IMR-90 (cell line): Measurements from ENCODE around the gene SMCO4. TPM values are rescaled to one million over a fixed set of nuclear protein-coding genes. Genes with fewer than 3 reads are reported as not detected.

Experiments
- ATAC-seq: fragments of 200-7000 bp; cut with Tn5 transposase; 2 replicates; pipeline ENCODE4 v1.9.1; 2020; ENCODE audit warnings: low read depth, mild to moderate bottlenecking, moderate library complexity
- BruUV-seq: library from RNA; stranded (reverse); fragments of 400-500 nt; replicated peaks from 2 replicates; lab custom pipeline; 2021; lab: Mats Ljungman, UMichigan
- CTCF ChIA-PET: fragments of 300-600 bp; formaldehyde crosslinking; extraction: SDS; loops from one replicate; lab custom pipeline; 2021; ENCODE audit warnings: antibody characterized with exemption; lab: Yijun Ruan, JAX
- POLR2A ChIA-PET: fragments of 300-600 bp; sonication (Branson Sonifier 250); formaldehyde crosslinking; loops from one replicate; lab custom pipeline; 2022; ENCODE audit warnings: antibody characterized with exemption; ENCODE audit not compliant: unreplicated experiment; lab: Charles Lee
- DNase-seq: peaks from one replicate; pipeline ENCODE4 v3.0.0; 2013
- H2AFZ ChIP-seq: replicated peaks from 2 replicates; pipeline ENCODE3; 2013; ENCODE audit warnings: low read length, mild to moderate bottlenecking; ENCODE audit not compliant: poor library complexity
- H2AK5ac ChIP-seq: 2 replicates; pipeline ENCODE4 v1.6.1; 2013; ENCODE audit warnings: low read depth, low read length, inconsistent platforms
- H2AK9ac ChIP-seq: replicated peaks from 2 replicates; pipeline ENCODE3; 2013; ENCODE audit warnings: mild to moderate bottlenecking, low read depth, low read length, moderate library complexity; ENCODE audit not compliant: poor library complexity
- H2BK120ac ChIP-seq: 2 replicates; pipeline ENCODE4 v1.6.1; 2013; ENCODE audit warnings: low read depth, low read length, inconsistent platforms
- H2BK15ac ChIP-seq: 3 replicates; pipeline ENCODE4 v1.6.1; 2013; ENCODE audit warnings: low read depth, low read length, inconsistent platforms
- H2BK20ac ChIP-seq: 2 replicates; pipeline ENCODE4 v1.6.1; 2013; ENCODE audit warnings: low read depth, mild to moderate bottlenecking, inconsistent platforms, low read length, moderate library complexity
- H2BK5ac ChIP-seq: 2 replicates; pipeline ENCODE4 v1.6.1; 2013; ENCODE audit warnings: mild to moderate bottlenecking, low read depth, low read length, inconsistent platforms; ENCODE audit not compliant: poor library complexity, severe bottlenecking
- H3K14ac ChIP-seq: replicated peaks from 2 replicates; pipeline ENCODE4 v1.6.1; 2013; ENCODE audit warnings: low read depth, low read length, inconsistent platforms
- H3K18ac ChIP-seq: 2 replicates; pipeline ENCODE4 v1.6.1; 2013; ENCODE audit warnings: low read depth, low read length, control low read depth
- H3K23ac ChIP-seq: 2 replicates; pipeline ENCODE4 v1.6.1; 2013; ENCODE audit warnings: low read depth, low read length, inconsistent platforms
- H3K27ac ChIP-seq: 2 replicates; pipeline ENCODE4 v1.5.1; 2013; ENCODE audit warnings: mild to moderate bottlenecking, control low read depth, low read length; ENCODE audit not compliant: insufficient read depth
- H3K27me3 ChIP-seq: 2 replicates; pipeline ENCODE4 v1.6.1; 2013; ENCODE audit warnings: low read length; ENCODE audit not compliant: control insufficient read depth, insufficient read depth
- H3K36me3 ChIP-seq: 2 replicates; pipeline ENCODE4 v1.6.1; 2013; ENCODE audit warnings: low read length, mixed read lengths; ENCODE audit not compliant: control insufficient read depth, insufficient read depth
- H3K4ac ChIP-seq: 2 replicates; pipeline ENCODE4 v1.6.1; 2013; ENCODE audit warnings: low read depth, low read length, inconsistent platforms
- H3K4me1 ChIP-seq: 2 replicates; pipeline ENCODE4 v1.6.1; 2013; ENCODE audit warnings: low read length, mixed read lengths; ENCODE audit not compliant: control insufficient read depth, insufficient read depth
- H3K4me2 ChIP-seq: 2 replicates; pipeline ENCODE4 v1.6.1; 2013; ENCODE audit warnings: low read depth, mild to moderate bottlenecking, control low read depth, low read length, moderate library complexity
- H3K4me3 ChIP-seq: 2 replicates; pipeline ENCODE4 v1.5.1; 2013; ENCODE audit warnings: low read depth, mild to moderate bottlenecking, control low read depth, low read length, moderate library complexity; ENCODE audit not compliant: insufficient read depth
- H3K56ac ChIP-seq: 2 replicates; pipeline ENCODE4 v1.6.1; 2013; ENCODE audit warnings: low read length, inconsistent platforms; ENCODE audit not compliant: insufficient read depth; ENCODE audit errors: extremely low read depth
- H3K79me1 ChIP-seq, 2 experiments: 2 replicates each; pipeline ENCODE4 v1.6.1; 2013; ENCODE audit warnings: low read length in 2 of 2, inconsistent platforms in 1 of 2, low read depth in 1 of 2
- H3K9ac ChIP-seq: 2 replicates; pipeline ENCODE4 v1.6.1; 2013; ENCODE audit warnings: low read depth, low read length, control low read depth
- H3K9me1 ChIP-seq: 2 replicates; pipeline ENCODE4 v1.6.1; 2013; ENCODE audit warnings: low read length, inconsistent platforms; ENCODE audit not compliant: insufficient read depth
- H3K9me3 ChIP-seq: 2 replicates; pipeline ENCODE4 v1.6.1; 2013; ENCODE audit warnings: low read length; ENCODE audit not compliant: control insufficient read depth, insufficient read depth
- H4K20me1 ChIP-seq: 2 replicates; pipeline ENCODE4 v1.6.1; 2013; ENCODE audit warnings: low read length, inconsistent platforms; ENCODE audit not compliant: insufficient read depth
- H4K5ac ChIP-seq: 2 replicates; pipeline ENCODE4 v1.6.1; 2013; ENCODE audit warnings: mild to moderate bottlenecking, low read depth, low read length, control low read depth
- H4K8ac ChIP-seq, 2 experiments: 2 replicates each; pipeline ENCODE4 v1.6.1; 2013; ENCODE audit warnings: low read depth in 2 of 2, low read length in 2 of 2, control low read depth in 1 of 2, inconsistent platforms in 1 of 2
- H4K91ac ChIP-seq: 2 replicates; pipeline ENCODE4 v1.6.1; 2013; ENCODE audit warnings: low read depth, low read length, inconsistent platforms; ENCODE audit not compliant: insufficient read depth
- BHLHE40 ChIP-seq: fragments of 150-350 bp; IDR thresholded peaks from 2 replicates; pipeline ENCODE4 v1.6.1; 2016; ENCODE audit warnings: mild to moderate bottlenecking, low read depth, low read length
- CEBPB ChIP-seq: IDR thresholded peaks from 2 replicates; pipeline ENCODE4 v1.6.1; 2012; ENCODE audit warnings: low read depth, low read length, improper control_type of control experiment
- FOS ChIP-seq: fragments of 150-350 bp; IDR thresholded peaks from 2 replicates; pipeline ENCODE4 v1.6.1; 2016; ENCODE audit warnings: low read depth, low read length
- MAFK ChIP-seq: IDR thresholded peaks from 2 replicates; pipeline ENCODE4 v1.6.1; 2012; ENCODE audit warnings: low read depth, low read length, improper control_type of control experiment
- MAZ ChIP-seq: IDR thresholded peaks from 2 replicates; pipeline ENCODE4 v1.6.1; 2012; ENCODE audit warnings: low read depth, mild to moderate bottlenecking, low read length, improper control_type of control experiment, moderate library complexity, borderline replicate concordance
- MXI1 ChIP-seq: IDR thresholded peaks from 2 replicates; pipeline ENCODE4 v1.6.1; 2012; ENCODE audit warnings: low read depth, mild to moderate bottlenecking, low read length, moderate library complexity, borderline replicate concordance
- NFE2L2 ChIP-seq: fragments of 150-350 bp; IDR thresholded peaks from 2 replicates; pipeline ENCODE4 v1.6.1; 2016; ENCODE audit warnings: low read depth, mild to moderate bottlenecking, low read length
- POLR2A ChIP-seq: IDR thresholded peaks from 2 replicates; pipeline ENCODE4 v1.6.1; 2012; ENCODE audit warnings: mild to moderate bottlenecking, low read depth, low read length
- RCOR1 ChIP-seq: IDR thresholded peaks from 2 replicates; pipeline ENCODE4 v1.6.1; 2012; ENCODE audit warnings: mild to moderate bottlenecking, low read length, improper control_type of control experiment; ENCODE audit not compliant: insufficient replicate concordance
- RFX5 ChIP-seq: IDR thresholded peaks from 2 replicates; pipeline ENCODE4 v1.8.0; 2012; ENCODE audit warnings: low read depth, mild to moderate bottlenecking, low read length, moderate library complexity
- SMC3 ChIP-seq: fragments of 150-350 bp; IDR thresholded peaks from 2 replicates; pipeline ENCODE4 v1.6.1; 2016; ENCODE audit warnings: low read depth, mild to moderate bottlenecking, antibody characterized with exemption, low read length, moderate library complexity
- WGBS, 2 experiments: methylation state at CpG; one replicate each; pipeline versions ENCODE4 v1.1.5 to v1.1.7; 2013; ENCODE audit warnings: missing lambda C conversion rate in 2 of 2; ENCODE audit not compliant: insufficient read length in 1 of 2; ENCODE audit errors: extremely low coverage in 2 of 2; 5-methylcytosine and 5-hydroxymethylcytosine counted together
- dilution Hi-C: fragments of 300-500 bp; cut with HindIII; formaldehyde crosslinking; loops from one replicate; pipeline ENCODE4 v1.14.3; 2018; ENCODE audit warnings: low sequenced_read_pairs; ENCODE audit not compliant: unreplicated experiment
- in situ Hi-C: fragments of 300-500 bp; cut with MboI; formaldehyde crosslinking; loops from 3 replicates; pipeline ENCODE4 v1.14.3; 2019; ENCODE audit warnings: low sequenced_read_pairs, inconsistent platforms, mixed read lengths
- intact Hi-C: fragments of 100-400 bp; cut with micrococcal nuclease; formaldehyde crosslinking; loops from 2 replicates; pipeline ENCODE4 v1.10.0; 2022
- polyA plus RNA-seq, 3 experiments: library from polyadenylated mRNA; depleted of rRNA; stranded (reverse); fragments of >200 nt; gene quantifications; 2 replicates each; pipeline ENCODE4 v1.2.3, GENCODE V29; 2012; ENCODE audit warnings: low replicate concordance in 1 of 3
- total RNA-seq: library from RNA; depleted of rRNA; stranded (reverse); fragments of >200 nt; gene quantifications from 2 replicates; pipeline ENCODE4 v1.2.3, GENCODE V29; 2012
- TF ChIP-seq, protein P1 (sequence below): conservative IDR thresholded peaks from 2 replicates; pipeline ENCODE4 v1.5.1; 2012; ENCODE audit warnings: mild to moderate bottlenecking, low read depth, low read length, improper control_type of control experiment
- TF ChIP-seq, protein P2 (sequence below): fragments of 150-350 bp; IDR thresholded peaks from 2 replicates; pipeline ENCODE4 v1.6.1; 2016; ENCODE audit warnings: low read depth, mild to moderate bottlenecking, low read length, moderate library complexity, borderline replicate concordance
- TF ChIP-seq, protein P3 (sequence below): fragments of 150-350 bp; IDR thresholded peaks from 2 replicates; pipeline ENCODE4 v1.6.1; 2017; ENCODE audit warnings: mild to moderate bottlenecking, antibody characterized with exemption, low read length, low read depth

Gene SMCO4
- total and polyA plus RNA-seq, 2 of the 4 experiments (the other 2 are of a cell fraction) = 2.2 to 17.7 TPM

DNA sequence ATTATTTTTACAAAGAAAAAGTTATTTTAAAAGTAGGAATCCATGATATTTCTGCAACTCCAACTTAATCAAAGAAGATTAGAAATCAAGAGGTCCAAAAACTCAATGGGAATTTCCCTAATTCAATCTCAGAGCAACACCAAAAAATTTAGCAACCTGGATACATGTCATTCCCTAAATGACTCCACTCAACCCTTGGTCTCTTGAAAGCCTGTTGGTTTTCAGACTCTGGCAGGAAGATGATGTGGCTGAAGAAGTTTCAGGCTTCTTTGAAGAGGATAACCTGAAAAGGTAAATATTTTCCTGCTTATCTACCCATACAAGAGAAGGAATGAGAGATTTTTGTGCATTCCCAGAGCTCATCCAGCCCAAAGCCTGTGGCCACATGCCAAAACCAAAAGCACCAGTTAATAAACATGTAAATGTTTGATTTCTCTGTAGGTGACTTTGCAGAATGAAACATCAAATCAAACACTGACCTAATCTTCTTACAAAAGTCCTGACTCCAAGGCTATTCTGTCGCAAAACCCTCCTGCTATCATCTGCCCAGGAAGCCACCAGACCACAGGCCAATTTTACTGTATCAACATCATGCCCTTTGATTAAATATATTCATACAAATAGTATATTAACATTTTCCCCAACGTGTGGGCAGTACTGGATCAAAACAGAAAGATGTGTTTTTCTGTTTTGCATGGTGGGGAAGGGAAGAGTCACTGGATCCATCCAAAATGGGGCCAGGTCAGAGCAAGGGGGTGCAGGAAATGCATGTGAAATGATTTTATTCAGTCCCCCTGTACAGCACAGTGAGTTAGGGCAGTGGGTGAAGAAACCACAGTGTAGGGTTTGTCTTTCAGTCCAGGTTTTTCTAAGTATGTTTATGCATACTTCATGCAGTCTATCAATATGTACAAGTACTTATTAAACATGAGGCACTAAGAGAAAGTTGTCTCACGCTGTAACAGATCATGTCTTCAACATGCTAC, 38.8 kb downstream of the SMCO4 start:
- H4K91ac ChIP-seq = no peak overlapping the region
- no peaks in the 10 kb centered on the region for H3K9me3 ChIP-seq
- WGBS, 2 experiments = no CpG with 5 or more reads among the region's 3 CpGs
- 0 out of 2 replicates have a peak, but pooled peaks cover 2% of the 10 kb centered on the region for H3K9me1 ChIP-seq
- H3K56ac ChIP-seq = no peak overlapping the region
- no peak overlapping the region for H2AK9ac ChIP-seq
- dilution Hi-C loops = no loop called here
- ChIA-PET CTCF (interaction anchor here (0.5 to 0.6 kb wide), 2 partner anchors 33 to 36 kb away, joined by 3 to 4 read pairs; no protein-coding TSS in a partner anchor), POLR2A (no interaction called here)
- no peak overlapping the region for H3K9ac ChIP-seq
- no peak overlapping the region for H2BK15ac ChIP-seq
- no peak overlapping the region for H3K23ac ChIP-seq
- in situ Hi-C loops = no loop called here
- no peaks in the 10 kb centered on the region for H3K4me1 ChIP-seq
- ATAC-seq (no peak; the same call in 1 of the 2 replicates), DNase-seq (no peak)
- no peak overlapping the region for H4K8ac ChIP-seq
- no peak overlapping the region for H2BK20ac ChIP-seq
- no peak overlapping the region for H3K4ac ChIP-seq
- no peak overlapping the region for H3K4me2 ChIP-seq
- no peaks in the 10 kb centered on the region for H3K79me1 ChIP-seq
- no peak overlapping the region for H4K5ac ChIP-seq
- 0 out of 2 replicates have a peak, but pooled peaks cover 1% of the 10 kb centered on the region for H3K36me3 ChIP-seq
- no peak overlapping the region for H2AK5ac ChIP-seq
- H3K14ac ChIP-seq = no peak overlapping the region
- H2AFZ ChIP-seq = no peak overlapping the region
- BruUV-seq = no TSS peak
- H2BK120ac ChIP-seq = no peak overlapping the region
- H3K4me3 ChIP-seq = no peak overlapping the region
- no peaks in the 10 kb centered on the region for H4K20me1 ChIP-seq
- no peaks in the 10 kb centered on the region for H3K27me3 ChIP-seq
- intact Hi-C loops = no loop called here
- no peak overlapping the region for H3K27ac ChIP-seq
- no peak overlapping the region for H3K18ac ChIP-seq
- H2BK5ac ChIP-seq = no peak overlapping the region
- TF ChIP-seq NFE2L2 (no peak), CEBPB (no peak), FOS (no peak), RCOR1 (no peak), MAZ (no peak), RFX5 (no peak), MAFK (no peak), MXI1 (no peak), POLR2A (no peak), SMC3 (no peak), BHLHE40 (no peak)
- TF ChIP-seq, protein P1, sequence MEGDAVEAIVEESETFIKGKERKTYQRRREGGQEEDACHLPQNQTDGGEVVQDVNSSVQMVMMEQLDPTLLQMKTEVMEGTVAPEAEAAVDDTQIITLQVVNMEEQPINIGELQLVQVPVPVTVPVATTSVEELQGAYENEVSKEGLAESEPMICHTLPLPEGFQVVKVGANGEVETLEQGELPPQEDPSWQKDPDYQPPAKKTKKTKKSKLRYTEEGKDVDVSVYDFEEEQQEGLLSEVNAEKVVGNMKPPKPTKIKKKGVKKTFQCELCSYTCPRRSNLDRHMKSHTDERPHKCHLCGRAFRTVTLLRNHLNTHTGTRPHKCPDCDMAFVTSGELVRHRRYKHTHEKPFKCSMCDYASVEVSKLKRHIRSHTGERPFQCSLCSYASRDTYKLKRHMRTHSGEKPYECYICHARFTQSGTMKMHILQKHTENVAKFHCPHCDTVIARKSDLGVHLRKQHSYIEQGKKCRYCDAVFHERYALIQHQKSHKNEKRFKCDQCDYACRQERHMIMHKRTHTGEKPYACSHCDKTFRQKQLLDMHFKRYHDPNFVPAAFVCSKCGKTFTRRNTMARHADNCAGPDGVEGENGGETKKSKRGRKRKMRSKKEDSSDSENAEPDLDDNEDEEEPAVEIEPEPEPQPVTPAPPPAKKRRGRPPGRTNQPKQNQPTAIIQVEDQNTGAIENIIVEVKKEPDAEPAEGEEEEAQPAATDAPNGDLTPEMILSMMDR = no peak
- TF ChIP-seq, protein P2, sequence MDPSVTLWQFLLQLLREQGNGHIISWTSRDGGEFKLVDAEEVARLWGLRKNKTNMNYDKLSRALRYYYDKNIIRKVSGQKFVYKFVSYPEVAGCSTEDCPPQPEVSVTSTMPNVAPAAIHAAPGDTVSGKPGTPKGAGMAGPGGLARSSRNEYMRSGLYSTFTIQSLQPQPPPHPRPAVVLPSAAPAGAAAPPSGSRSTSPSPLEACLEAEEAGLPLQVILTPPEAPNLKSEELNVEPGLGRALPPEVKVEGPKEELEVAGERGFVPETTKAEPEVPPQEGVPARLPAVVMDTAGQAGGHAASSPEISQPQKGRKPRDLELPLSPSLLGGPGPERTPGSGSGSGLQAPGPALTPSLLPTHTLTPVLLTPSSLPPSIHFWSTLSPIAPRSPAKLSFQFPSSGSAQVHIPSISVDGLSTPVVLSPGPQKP = no peak
- TF ChIP-seq, protein P3, sequence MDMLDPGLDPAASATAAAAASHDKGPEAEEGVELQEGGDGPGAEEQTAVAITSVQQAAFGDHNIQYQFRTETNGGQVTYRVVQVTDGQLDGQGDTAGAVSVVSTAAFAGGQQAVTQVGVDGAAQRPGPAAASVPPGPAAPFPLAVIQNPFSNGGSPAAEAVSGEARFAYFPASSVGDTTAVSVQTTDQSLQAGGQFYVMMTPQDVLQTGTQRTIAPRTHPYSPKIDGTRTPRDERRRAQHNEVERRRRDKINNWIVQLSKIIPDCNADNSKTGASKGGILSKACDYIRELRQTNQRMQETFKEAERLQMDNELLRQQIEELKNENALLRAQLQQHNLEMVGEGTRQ = no peak
